Measurements from ENCODE around the gene ADARB2. TPM values are rescaled to one million over a fixed set of nuclear protein-coding genes. Genes with fewer than 3 reads are reported as not detected.

ADARB2 gene
- total RNA-seq, 2 donors from 2014 or later = 8.0 to 12.2 TPM

DNA sequence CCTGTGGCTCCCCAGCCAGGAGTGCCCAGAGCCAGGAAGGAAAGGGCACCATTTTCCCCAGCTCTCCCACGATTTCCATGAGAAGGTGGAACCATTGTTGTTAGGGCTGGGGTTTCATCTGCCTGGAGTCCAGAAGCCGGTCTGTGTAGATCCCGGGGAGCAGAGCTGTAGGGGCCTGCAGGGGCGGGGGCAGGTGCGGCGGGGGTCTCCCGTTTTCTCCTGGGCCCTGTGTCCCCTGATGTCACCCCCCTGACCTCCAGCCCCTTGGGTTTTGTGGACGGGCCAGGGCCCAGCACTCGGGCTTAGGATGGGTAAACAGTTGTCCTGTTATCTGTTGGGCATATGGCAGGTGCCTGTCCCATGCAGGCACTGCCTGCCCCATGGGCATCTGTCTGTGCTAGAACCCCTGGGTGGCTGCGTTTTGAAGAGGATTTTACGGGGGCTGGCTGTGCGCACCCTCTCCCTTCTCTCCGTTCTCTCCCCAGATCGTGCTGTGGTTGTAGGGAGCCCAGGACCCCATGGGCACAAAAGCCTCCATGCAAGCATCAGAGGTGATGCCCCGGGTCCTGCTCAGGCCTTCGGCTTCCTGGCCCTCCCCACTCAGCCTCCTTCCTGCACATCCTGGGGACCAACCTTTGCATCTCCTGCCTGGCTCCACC is 522.3 kb downstream of the ADARB2 start:
- no peak for ATAC-seq
- no peak for TF ChIP-seq CTCF (IDR thresholded peaks at IDR 0.05)
- no peak for TF ChIP-seq POLR2A (IDR thresholded peaks at IDR 0.05)
- H3K27ac ChIP-seq = no peak overlapping the region
- no peaks in the 10 kb centered on the region for H3K9me3 ChIP-seq
- H3K4me3 ChIP-seq = no peak overlapping the region
- no peaks in the 10 kb centered on the region for H3K4me1 ChIP-seq
- no peaks in the 10 kb centered on the region for H3K36me3 ChIP-seq (replicated peaks in 1 of 2; ENCODE audit: insufficient read depth in 1 of 2, low read depth in 2 of 2)
- DNase-seq = no peak
- intact Hi-C loops (cut with DNase I) = no loop called here
- H3K27me3 ChIP-seq = no peaks in the 10 kb centered on the region
- 67 to 72% methylated on average over 9 to 15 of the region's 16 CpGs for WGBS, 2 donors

- H3K4me3 ChIP-seq = no peak overlapping the region
- no peaks in the 10 kb centered on the region for H3K4me1 ChIP-seq
- DNase-seq (no peak), ATAC-seq (no peak)
- H3K9me3 ChIP-seq = no peaks in the 10 kb centered on the region
- H3K36me3 ChIP-seq (replicated peaks in 1 of 2; ENCODE audit: insufficient read depth in 1 of 2, low read depth in 2 of 2) = no peaks in the 10 kb centered on the region
- no peaks in the 10 kb centered on the region for H3K27me3 ChIP-seq
- intact Hi-C loops (cut with DNase I) = no loop called here
- no peak overlapping the region for H3K27ac ChIP-seq
- no peak for TF ChIP-seq CTCF (IDR thresholded peaks at IDR 0.05)
- no peak for TF ChIP-seq POLR2A (IDR thresholded peaks at IDR 0.05)
- WGBS, 2 donors = 71 to 80% methylated on average over 12 to 28 of the region's 28 CpGs
Measured at GRCh38 chr10:1214071-1214675, 523.2 kb downstream of the ADARB2 start.

GRCh38 chr10:1213252-1214070 is 523.9 kb downstream of the ADARB2 start:
- Histone ChIP-seq H3K27me3 (no peaks in the 10 kb centered on the region), H3K4me1 (no peaks in the 10 kb centered on the region), H3K4me3 (no peak overlapping the region), H3K27ac (no peak overlapping the region), H3K9me3 (no peaks in the 10 kb centered on the region), H3K36me3 (replicated peaks in 1 of 2; ENCODE audit: insufficient read depth in 1 of 2, low read depth in 2 of 2) (no peaks in the 10 kb centered on the region)
- WGBS, 2 donors = 48 to 57% methylated on average over 10 to 21 of the region's 21 CpGs
- TF ChIP-seq POLR2A (IDR thresholded peaks at IDR 0.05) = no peak
- TF ChIP-seq CTCF (IDR thresholded peaks at IDR 0.05) = no peak
- DNase-seq (no peak), ATAC-seq (no peak)
- intact Hi-C loops (cut with DNase I) = no loop called here

DNA sequence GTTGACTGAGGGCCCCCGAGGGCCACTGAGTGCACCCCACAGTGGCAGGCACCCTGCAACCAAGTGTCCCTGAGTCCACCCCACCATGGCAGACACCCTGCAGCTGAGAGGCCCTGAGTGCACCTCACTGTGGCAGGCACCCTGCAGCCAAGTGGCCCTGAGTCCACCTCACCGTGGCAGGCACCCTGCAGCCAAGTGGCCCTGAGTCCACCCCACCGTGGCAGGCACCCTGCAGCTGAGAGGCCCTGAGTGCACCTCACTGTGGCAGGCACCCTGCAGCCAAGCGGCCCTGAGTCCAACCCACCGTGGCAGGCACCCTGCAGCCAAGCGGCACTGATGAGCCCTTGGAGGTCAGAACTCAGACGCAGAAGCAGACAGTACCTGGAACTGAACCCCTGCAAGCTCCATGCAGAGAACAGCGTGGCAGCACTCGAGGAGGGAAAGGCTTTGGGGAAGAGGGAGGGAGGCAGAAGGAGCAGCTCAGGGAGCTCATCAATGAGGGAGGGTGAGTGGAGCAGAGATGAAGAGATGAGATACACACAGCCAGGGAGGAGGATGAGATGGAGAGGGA is 524.7 kb downstream of the ADARB2 start:
- Histone ChIP-seq H3K27me3 (no peaks in the 10 kb centered on the region), H3K27ac (no peak overlapping the region), H3K4me1 (no peaks in the 10 kb centered on the region), H3K36me3 (replicated peaks in 1 of 2; ENCODE audit: insufficient read depth in 1 of 2, low read depth in 2 of 2) (no peaks in the 10 kb centered on the region), H3K4me3 (no peak overlapping the region), H3K9me3 (no peaks in the 10 kb centered on the region)
- intact Hi-C loops (cut with DNase I) = no loop called here
- TF ChIP-seq POLR2A (IDR thresholded peaks at IDR 0.05) (no peak), CTCF (IDR thresholded peaks at IDR 0.05) (no peak)
- 55 to 58% methylated on average over 8 to 9 of the region's 9 CpGs for WGBS, 2 donors
- ATAC-seq = no peak
- no peak for DNase-seq
